ENCODE results near the gene SLC26A5.

DNA sequence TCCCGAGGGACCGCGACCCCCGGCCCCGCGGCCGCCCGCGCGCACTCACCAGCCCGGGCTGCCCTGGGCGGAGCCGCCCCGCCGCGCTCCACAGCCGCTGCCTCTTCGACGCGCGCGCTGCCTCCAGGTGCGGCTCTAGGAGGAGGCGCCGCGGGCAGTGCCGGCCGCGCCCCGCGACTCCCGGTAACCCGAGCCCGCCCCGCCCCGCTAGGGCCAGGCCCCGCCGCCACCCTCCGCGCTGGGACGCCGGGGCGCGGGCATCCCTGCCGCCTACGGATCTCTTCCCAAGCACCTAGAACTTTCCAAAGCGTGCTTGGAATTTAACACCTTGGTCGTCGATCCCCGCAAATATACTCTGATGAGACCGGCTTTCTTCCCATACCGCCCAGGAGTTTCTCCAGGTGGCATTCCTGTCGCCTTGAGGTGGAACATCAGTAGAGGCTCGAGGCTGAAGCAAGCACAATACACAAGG, at the start of gene SLC26A5:
- TF ChIP-seq, protein P1, sequence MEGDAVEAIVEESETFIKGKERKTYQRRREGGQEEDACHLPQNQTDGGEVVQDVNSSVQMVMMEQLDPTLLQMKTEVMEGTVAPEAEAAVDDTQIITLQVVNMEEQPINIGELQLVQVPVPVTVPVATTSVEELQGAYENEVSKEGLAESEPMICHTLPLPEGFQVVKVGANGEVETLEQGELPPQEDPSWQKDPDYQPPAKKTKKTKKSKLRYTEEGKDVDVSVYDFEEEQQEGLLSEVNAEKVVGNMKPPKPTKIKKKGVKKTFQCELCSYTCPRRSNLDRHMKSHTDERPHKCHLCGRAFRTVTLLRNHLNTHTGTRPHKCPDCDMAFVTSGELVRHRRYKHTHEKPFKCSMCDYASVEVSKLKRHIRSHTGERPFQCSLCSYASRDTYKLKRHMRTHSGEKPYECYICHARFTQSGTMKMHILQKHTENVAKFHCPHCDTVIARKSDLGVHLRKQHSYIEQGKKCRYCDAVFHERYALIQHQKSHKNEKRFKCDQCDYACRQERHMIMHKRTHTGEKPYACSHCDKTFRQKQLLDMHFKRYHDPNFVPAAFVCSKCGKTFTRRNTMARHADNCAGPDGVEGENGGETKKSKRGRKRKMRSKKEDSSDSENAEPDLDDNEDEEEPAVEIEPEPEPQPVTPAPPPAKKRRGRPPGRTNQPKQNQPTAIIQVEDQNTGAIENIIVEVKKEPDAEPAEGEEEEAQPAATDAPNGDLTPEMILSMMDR (conservative IDR thresholded peaks at IDR 0.05; ENCODE audit: low read length) = no peak
- no peak for TF ChIP-seq EZH2phosphoT487 (IDR thresholded peaks at IDR 0.05; ENCODE audit: borderline replicate concordance)

All from Loucy (cell line).